HepG2 (cell line): ENCODE results near the gene PRKCZ. TPM values are rescaled to one million over a fixed set of nuclear protein-coding genes. Genes with fewer than 3 reads are reported as not detected.

Source experiments
- ARNTL ChIP-seq: sonication (generic); formaldehyde crosslinking; IDR thresholded peaks from 2 replicates; pipeline ENCODE4 v1.4.0; 2020; ENCODE audit warnings: mild to moderate bottlenecking, missing genetic modification reagents
- HDAC2 ChIP-seq: sonication (generic); formaldehyde crosslinking; IDR thresholded peaks from 2 replicates; pipeline ENCODE4 v1.4.0; 2020; ENCODE audit warnings: missing genetic modification reagents
- KDM3A ChIP-seq: IDR thresholded peaks from 2 replicates; pipeline ENCODE4 v1.6.1; 2018; ENCODE audit warnings: low read depth, missing compliant biosample characterization
- MED13 ChIP-seq: sonication (generic); formaldehyde crosslinking; IDR thresholded peaks from 2 replicates; pipeline ENCODE4 v1.5.0; 2020; ENCODE audit warnings: missing genetic modification reagents
- MYPOP ChIP-seq: sonication (generic); formaldehyde crosslinking; IDR thresholded peaks from 2 replicates; pipeline ENCODE4 v1.8.1; 2023; ENCODE audit warnings: mild to moderate bottlenecking, moderate library complexity, missing genetic modification reagents
- SIN3A ChIP-seq: IDR thresholded peaks from 2 replicates; pipeline ENCODE4 v1.6.1; 2011; ENCODE audit warnings: low read depth, mild to moderate bottlenecking, control low read depth, low read length, borderline replicate concordance
- SRSF1 ChIP-seq: fragments of 200-400 bp; formaldehyde crosslinking; optimal IDR thresholded peaks from 2 replicates; pipeline ENCODE3; 2017; ENCODE audit warnings: mild to moderate bottlenecking, low read depth, low read length, moderate library complexity
- TAF15 ChIP-seq: fragments of 200-400 bp; formaldehyde crosslinking; IDR thresholded peaks from one replicate; pipeline ENCODE4 v1.6.1; 2018; ENCODE audit warnings: mild to moderate bottlenecking, low read depth, low read length; ENCODE audit not compliant: poor library complexity, severe bottlenecking
- TCF12 ChIP-seq, 2 experiments: fragments of 450-650 bp in 1 of 2; sonication (generic) in 1 of 2; formaldehyde crosslinking in 1 of 2; IDR thresholded peaks; 2 replicates each; pipeline versions ENCODE4 v1.6.1 to v1.8.0; 2017 to 2022; ENCODE audit warnings: antibody characterized with exemption in 1 of 2, mild to moderate bottlenecking in 1 of 2, missing genetic modification reagents in 1 of 2, moderate library complexity in 1 of 2
- U2AF2 ChIP-seq: fragments of 200-400 bp; formaldehyde crosslinking; IDR thresholded peaks from 2 replicates; pipeline ENCODE4 v1.6.1; 2017; ENCODE audit warnings: low read depth, mild to moderate bottlenecking, low read length
- ZBTB20 ChIP-seq: sonication (generic); formaldehyde crosslinking; IDR thresholded peaks from 2 replicates; pipeline ENCODE4 v1.8.1; 2023; ENCODE audit warnings: missing genetic modification reagents, low read depth, mild to moderate bottlenecking, borderline replicate concordance
- ZFP90 ChIP-seq: sonication (generic); formaldehyde crosslinking; IDR thresholded peaks from 2 replicates; pipeline ENCODE4 v1.8.0; 2022; ENCODE audit warnings: missing genetic modification reagents, mild to moderate bottlenecking, inconsistent platforms, borderline replicate concordance
- ZMYM4 ChIP-seq: sonication (generic); formaldehyde crosslinking; IDR thresholded peaks from 2 replicates; pipeline ENCODE4 v1.8.1; 2023; ENCODE audit warnings: mild to moderate bottlenecking, missing genetic modification reagents
- ZNF180 ChIP-seq: sonication (generic); formaldehyde crosslinking; IDR thresholded peaks from 2 replicates; pipeline ENCODE4 v1.4.0; 2020; ENCODE audit warnings: low read depth, missing genetic modification reagents, borderline replicate concordance
- ZNF232 ChIP-seq: sonication (generic); formaldehyde crosslinking; IDR thresholded peaks from 2 replicates; pipeline ENCODE4 v1.4.0; 2020; ENCODE audit warnings: missing genetic modification reagents, borderline replicate concordance
- ZNF329 ChIP-seq: sonication (generic); formaldehyde crosslinking; IDR thresholded peaks from 2 replicates; pipeline ENCODE4 v1.9.0; 2021; ENCODE audit warnings: low read depth, mild to moderate bottlenecking, missing genetic modification reagents
- ZNF350 ChIP-seq: sonication (generic); formaldehyde crosslinking; IDR thresholded peaks from 2 replicates; pipeline ENCODE4 v1.4.0; 2020; ENCODE audit warnings: mild to moderate bottlenecking, low read depth, missing genetic modification reagents, borderline replicate concordance
- ZSCAN12 ChIP-seq: sonication (generic); formaldehyde crosslinking; IDR thresholded peaks from 2 replicates; pipeline ENCODE4 v1.9.0; 2021; ENCODE audit warnings: mild to moderate bottlenecking, missing genetic modification reagents
- polyA plus RNA-seq, 8 experiments: library from polyadenylated mRNA; depleted of rRNA in 3 of 8; stranded (reverse) in 7 of 8; unstranded in 1 of 8; fragments of >200 nt; fragmentation: Illumina TruSeq in 4 of 8; extraction: Trizol in 4 of 8; gene quantifications; 2 replicates each; pipeline versions ENCODE4 v1.2.1 to v1.2.3, GENCODE V29; 2011 to 2016; ENCODE audit warnings: low read depth in 4 of 8, missing spikeins in 1 of 8, mixed read lengths in 1 of 8; ENCODE audit not compliant: insufficient read depth in 1 of 8
- total RNA-seq, 5 experiments: library from RNA; depleted of rRNA; stranded (reverse); fragments of >200 nt; fragmentation: Illumina TruSeq; extraction: Trizol; gene quantifications; 2 replicates each; pipeline ENCODE4 v1.2.3, GENCODE V29; 2016; ENCODE audit warnings: low read depth in 1 of 5
- TF ChIP-seq, protein P1 (sequence below): sonication (generic); formaldehyde crosslinking; IDR thresholded peaks from one replicate; pipeline ENCODE4 v1.5.1; 2020; ENCODE audit warnings: mild to moderate bottlenecking, missing genetic modification reagents; ENCODE audit errors: not compliant biosample characterization

The PRKCZ gene
- total and polyA plus RNA-seq, 2 of the 13 experiments (the other 11 are each of a cell fraction or from before 2014, with no cell fraction given), result 34.7 to 85.2 TPM

DNA sequence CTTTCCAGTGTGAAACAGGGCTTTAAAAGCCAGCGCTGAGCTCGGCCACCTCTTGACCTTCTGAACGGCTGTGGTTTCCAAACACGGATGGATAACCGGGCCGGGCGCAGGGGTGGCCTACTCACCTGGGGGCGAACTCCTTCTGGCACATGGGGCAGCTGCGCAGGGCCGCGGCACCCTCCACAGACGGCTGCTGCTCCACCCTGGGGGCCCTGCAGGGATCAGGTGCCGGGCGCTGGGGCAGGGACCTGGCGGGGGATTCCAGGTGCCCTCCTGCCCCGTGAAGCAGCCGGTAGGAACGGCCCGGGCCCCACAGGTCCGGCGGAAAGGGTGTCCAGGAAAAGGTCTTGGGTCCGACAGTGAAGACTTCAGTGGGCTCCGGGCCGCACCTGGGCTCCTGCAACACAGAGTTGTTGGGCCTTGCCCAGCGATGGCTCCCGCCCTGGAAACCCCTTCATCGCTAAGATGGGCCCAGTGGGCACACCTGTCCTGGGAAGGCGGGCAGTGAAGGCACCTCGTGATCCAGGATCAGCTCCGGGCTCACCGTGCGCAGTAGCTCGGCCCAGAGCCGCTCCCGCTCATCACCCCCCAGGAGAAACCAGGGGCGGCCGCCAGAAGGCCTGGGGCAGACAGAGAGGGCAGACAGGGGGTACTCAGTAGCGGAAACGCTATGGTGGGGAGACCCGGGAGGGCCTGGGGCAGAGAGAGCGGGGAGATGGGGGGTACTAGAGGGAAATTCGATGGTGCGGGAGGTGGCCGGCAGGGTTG, 143.5 kb downstream of the PRKCZ start (continued):
- TF ChIP-seq MYPOP (CRISPR knock-in tag) (no peak), U2AF2 (no peak), ARNTL (CRISPR knock-in tag) (no peak), ZNF329 (CRISPR knock-in tag) (no peak), MED13 (CRISPR knock-in tag) (no peak; the same call in 1 of the 2 replicates), TAF15 (peak; percentile 17), SRSF1 (no peak), ZSCAN12 (no peak), ZNF180 (CRISPR knock-in tag) (no peak), ZNF350 (CRISPR knock-in tag) (no peak), ZNF232 (CRISPR knock-in tag) (no peak), ZFP90 (CRISPR knock-in tag) (no peak), TCF12 (IDR thresholded peaks at IDR 0.05) (no peak), TCF12 (CRISPR knock-in tag; IDR thresholded peaks at IDR 0.05) (no peak), KDM3A (CRISPR knock-in tag) (no peak), ZBTB20 (CRISPR knock-in tag) (no peak), ZMYM4 (CRISPR knock-in tag) (no peak), SIN3A (peak; percentile 1; the same call in 1 of the 2 replicates), HDAC2 (no peak)
- TF ChIP-seq, protein P1, sequence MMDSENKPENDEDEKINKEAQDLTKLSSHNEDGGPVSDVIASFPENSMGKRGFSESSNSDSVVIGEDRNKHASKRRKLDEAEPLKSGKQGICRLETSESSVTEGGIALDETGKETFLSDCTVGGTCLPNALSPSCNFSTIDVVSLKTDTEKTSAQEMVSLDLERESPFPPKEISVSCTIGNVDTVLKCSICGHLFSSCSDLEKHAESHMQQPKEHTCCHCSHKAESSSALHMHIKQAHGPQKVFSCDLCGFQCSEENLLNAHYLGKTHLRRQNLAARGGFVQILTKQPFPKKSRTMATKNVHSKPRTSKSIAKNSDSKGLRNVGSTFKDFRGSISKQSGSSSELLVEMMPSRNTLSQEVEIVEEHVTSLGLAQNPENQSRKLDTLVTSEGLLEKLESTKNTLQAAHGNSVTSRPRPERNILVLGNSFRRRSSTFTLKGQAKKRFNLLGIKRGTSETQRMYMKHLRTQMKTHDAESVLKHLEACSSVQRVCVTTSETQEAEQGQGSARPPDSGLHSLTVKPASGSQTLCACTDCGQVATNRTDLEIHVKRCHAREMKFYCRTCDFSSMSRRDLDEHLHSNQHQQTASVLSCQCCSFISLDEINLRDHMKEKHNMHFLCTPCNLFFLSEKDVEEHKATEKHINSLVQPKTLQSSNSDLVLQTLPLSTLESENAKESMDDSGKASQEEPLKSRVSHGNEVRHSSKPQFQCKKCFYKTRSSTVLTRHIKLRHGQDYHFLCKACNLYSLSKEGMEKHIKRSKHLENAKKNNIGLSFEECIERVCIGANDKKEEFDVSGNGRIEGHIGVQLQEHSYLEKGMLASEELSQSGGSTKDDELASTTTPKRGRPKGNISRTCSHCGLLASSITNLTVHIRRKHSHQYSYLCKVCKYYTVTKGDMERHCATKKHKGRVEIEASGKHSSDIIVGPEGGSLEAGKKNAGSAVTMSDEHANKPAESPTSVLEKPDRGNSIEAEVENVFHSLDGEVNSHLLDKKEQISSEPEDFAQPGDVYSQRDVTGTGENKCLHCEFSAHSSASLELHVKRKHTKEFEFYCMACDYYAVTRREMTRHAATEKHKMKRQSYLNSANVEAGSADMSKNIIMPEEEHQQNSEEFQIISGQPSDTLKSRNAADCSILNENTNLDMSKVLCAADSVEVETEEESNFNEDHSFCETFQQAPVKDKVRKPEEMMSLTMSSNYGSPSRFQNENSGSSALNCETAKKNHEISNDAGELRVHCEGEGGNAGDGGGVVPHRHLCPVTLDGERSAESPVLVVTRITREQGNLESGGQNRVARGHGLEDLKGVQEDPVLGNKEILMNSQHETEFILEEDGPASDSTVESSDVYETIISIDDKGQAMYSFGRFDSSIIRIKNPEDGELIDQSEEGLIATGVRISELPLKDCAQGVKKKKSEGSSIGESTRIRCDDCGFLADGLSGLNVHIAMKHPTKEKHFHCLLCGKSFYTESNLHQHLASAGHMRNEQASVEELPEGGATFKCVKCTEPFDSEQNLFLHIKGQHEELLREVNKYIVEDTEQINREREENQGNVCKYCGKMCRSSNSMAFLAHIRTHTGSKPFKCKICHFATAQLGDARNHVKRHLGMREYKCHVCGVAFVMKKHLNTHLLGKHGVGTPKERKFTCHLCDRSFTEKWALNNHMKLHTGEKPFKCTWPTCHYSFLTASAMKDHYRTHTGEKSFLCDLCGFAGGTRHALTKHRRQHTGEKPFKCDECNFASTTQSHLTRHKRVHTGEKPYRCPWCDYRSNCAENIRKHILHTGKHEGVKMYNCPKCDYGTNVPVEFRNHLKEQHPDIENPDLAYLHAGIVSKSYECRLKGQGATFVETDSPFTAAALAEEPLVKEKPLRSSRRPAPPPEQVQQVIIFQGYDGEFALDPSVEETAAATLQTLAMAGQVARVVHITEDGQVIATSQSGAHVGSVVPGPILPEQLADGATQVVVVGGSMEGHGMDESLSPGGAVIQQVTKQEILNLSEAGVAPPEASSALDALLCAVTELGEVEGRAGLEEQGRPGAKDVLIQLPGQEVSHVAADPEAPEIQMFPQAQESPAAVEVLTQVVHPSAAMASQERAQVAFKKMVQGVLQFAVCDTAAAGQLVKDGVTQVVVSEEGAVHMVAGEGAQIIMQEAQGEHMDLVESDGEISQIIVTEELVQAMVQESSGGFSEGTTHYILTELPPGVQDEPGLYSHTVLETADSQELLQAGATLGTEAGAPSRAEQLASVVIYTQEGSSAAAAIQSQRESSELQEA (CRISPR knock-in tag), result no peak
